ENCODE measurements around the gene PPP2R2B.

The PPP2R2B gene

GRCh38 chr5:146549615-146550014 lies 328.9 kb downstream of the PPP2R2B start:
- TF ChIP-seq TSHZ2 (CRISPR knock-in tag; IDR thresholded peaks at IDR 0.05) (no peak), PATZ1 (CRISPR knock-in tag; IDR thresholded peaks at IDR 0.05; ENCODE audit: borderline replicate concordance) (no peak), CSDC2 (CRISPR knock-in tag; IDR thresholded peaks at IDR 0.05) (no peak), ZC3H10 (CRISPR knock-in tag; IDR thresholded peaks at IDR 0.05) (no peak), TCF4 (CRISPR knock-in tag; IDR thresholded peaks at IDR 0.05; ENCODE audit: borderline replicate concordance) (no peak), PPARA (CRISPR knock-in tag; IDR thresholded peaks at IDR 0.05; ENCODE audit: borderline replicate concordance) (no peak), ZNF8 (CRISPR knock-in tag; IDR thresholded peaks at IDR 0.05) (no peak), ZFP30 (CRISPR knock-in tag; IDR thresholded peaks at IDR 0.05) (no peak), ZFP3 (CRISPR knock-in tag; IDR thresholded peaks at IDR 0.05) (no peak), GLIS3 (CRISPR knock-in tag; IDR thresholded peaks at IDR 0.05) (no peak), ARNTL (CRISPR knock-in tag; IDR thresholded peaks at IDR 0.05; ENCODE audit: borderline replicate concordance, low read depth) (no peak), POU6F1 (CRISPR knock-in tag; IDR thresholded peaks at IDR 0.05; ENCODE audit: borderline replicate concordance, low read depth) (no peak), RARB (CRISPR knock-in tag; IDR thresholded peaks at IDR 0.05) (no peak), ESRRG (CRISPR knock-in tag; IDR thresholded peaks at IDR 0.05) (no peak), ZNF70 (CRISPR knock-in tag; IDR thresholded peaks at IDR 0.05) (no peak), OSR1 (CRISPR knock-in tag; IDR thresholded peaks at IDR 0.05) (no peak), BACH2 (CRISPR knock-in tag; IDR thresholded peaks at IDR 0.05; ENCODE audit: borderline replicate concordance) (no peak)
- no peak for ATAC-seq

- ATAC-seq = no peak
- TF ChIP-seq RARB (CRISPR knock-in tag; IDR thresholded peaks at IDR 0.05) (no peak), TOX (CRISPR knock-in tag; IDR thresholded peaks at IDR 0.05; ENCODE audit: borderline replicate concordance) (no peak), SNAI2 (CRISPR knock-in tag; IDR thresholded peaks at IDR 0.05) (no peak), PPARA (CRISPR knock-in tag; IDR thresholded peaks at IDR 0.05; ENCODE audit: borderline replicate concordance) (no peak), TSHZ2 (CRISPR knock-in tag; IDR thresholded peaks at IDR 0.05) (no peak), ZNF8 (CRISPR knock-in tag; IDR thresholded peaks at IDR 0.05) (no peak), CSRNP3 (CRISPR knock-in tag; IDR thresholded peaks at IDR 0.05) (no peak)
Measured at GRCh38 chr5:146548781-146549449, 329.6 kb downstream of the PPP2R2B start.

Measured in SK-N-SH treated with all-trans-retinoic acid at 6 μM for 48 hours (cell line).